WTC11 (cell line): ENCODE data around the gene TIMM13. TPM values are rescaled to one million over a fixed set of nuclear protein-coding genes. Genes with fewer than 3 reads are reported as not detected.

Source experiments
- ATAC-seq: fragments of 200-7000 bp; cut with Tn5 transposase; 2 replicates; pipeline ENCODE4 v1.10.0; 2021; ENCODE audit warnings: mild to moderate bottlenecking, moderate library complexity
- CTCF ChIA-PET: fragments of 300-600 bp; sonication (Branson Sonifier 250); formaldehyde crosslinking; loops from one replicate; lab custom pipeline; 2021; ENCODE audit warnings: antibody characterized with exemption; lab: Charles Lee
- POLR2A ChIA-PET: fragments of 350-600 bp; sonication (Branson Sonifier 250); formaldehyde crosslinking; loops from one replicate; lab custom pipeline; 2021; ENCODE audit warnings: antibody characterized with exemption; lab: Charles Lee
- DNase-seq: peaks from one replicate; pipeline ENCODE4 v3.0.0; 2021; ENCODE audit warnings: low spot score
- H3K27ac Mint-ChIP-seq: 2 replicates; pipeline ENCODE4 v1.8.0; 2021; ENCODE audit warnings: mixed read lengths
- H3K27me3 Mint-ChIP-seq: 2 replicates; pipeline ENCODE4 v1.8.0; 2021; ENCODE audit warnings: low read depth, mild to moderate bottlenecking, moderate library complexity, mixed read lengths
- H3K36me3 Mint-ChIP-seq: 2 replicates; pipeline ENCODE4 v1.8.0; 2021; ENCODE audit warnings: mixed read lengths
- H3K4me1 Mint-ChIP-seq: 2 replicates; pipeline ENCODE4 v1.8.0; 2022; ENCODE audit warnings: mixed read lengths
- H3K4me3 Mint-ChIP-seq: 2 replicates; pipeline ENCODE4 v1.8.0; 2021; ENCODE audit warnings: mild to moderate bottlenecking, moderate library complexity, mixed read lengths
- H3K9me3 Mint-ChIP-seq: 2 replicates; pipeline ENCODE4 v1.8.0; 2021; ENCODE audit warnings: mixed read lengths
- ARID4B ChIP-seq: sonication (generic); formaldehyde crosslinking; IDR thresholded peaks from 2 replicates; pipeline ENCODE4 v1.8.0; 2023; ENCODE audit warnings: missing genetic modification reagents, mild to moderate bottlenecking, borderline replicate concordance
- CBFB ChIP-seq: sonication (generic); formaldehyde crosslinking; IDR thresholded peaks from 2 replicates; pipeline ENCODE4 v1.8.1; 2022; ENCODE audit warnings: mild to moderate bottlenecking, low read depth, missing genetic modification reagents
- CDX4 ChIP-seq: fragments of 250-450 bp; sonication (Bioruptor Pico); IDR thresholded peaks from 2 replicates; pipeline ENCODE4 v1.9.0; 2021; ENCODE audit warnings: moderate library complexity, mild to moderate bottlenecking, inconsistent platforms, borderline replicate concordance
- ELF4 ChIP-seq: sonication (generic); formaldehyde crosslinking; IDR thresholded peaks from 2 replicates; pipeline ENCODE4 v1.8.1; 2022; ENCODE audit warnings: low read depth, mild to moderate bottlenecking, moderate library complexity, missing genetic modification reagents
- ERG ChIP-seq: fragments of 250-450 bp; sonication (Bioruptor Pico); IDR thresholded peaks from 2 replicates; pipeline ENCODE4 v1.8.0; 2021; ENCODE audit warnings: mild to moderate bottlenecking
- FOXK1 ChIP-seq: sonication (generic); formaldehyde crosslinking; IDR thresholded peaks from 2 replicates; pipeline ENCODE4 v1.8.0; 2022; ENCODE audit warnings: mild to moderate bottlenecking, moderate library complexity, missing genetic modification reagents
- IRF2 ChIP-seq: sonication (generic); formaldehyde crosslinking; IDR thresholded peaks from 2 replicates; pipeline ENCODE4 v1.8.0; 2022; ENCODE audit warnings: low read depth, missing genetic modification reagents, borderline replicate concordance
- KAT7 ChIP-seq: sonication (generic); formaldehyde crosslinking; IDR thresholded peaks from 2 replicates; pipeline ENCODE4 v1.8.1; 2023; ENCODE audit warnings: missing genetic modification reagents, mild to moderate bottlenecking, borderline replicate concordance
- MYBL2 ChIP-seq: sonication (generic); formaldehyde crosslinking; IDR thresholded peaks from 2 replicates; pipeline ENCODE4 v1.8.1; 2023; ENCODE audit warnings: mild to moderate bottlenecking, moderate library complexity, missing genetic modification reagents
- NFATC4 ChIP-seq: fragments of 250-450 bp; sonication (Bioruptor Pico); IDR thresholded peaks from 2 replicates; pipeline ENCODE4 v1.9.0; 2021; ENCODE audit warnings: mild to moderate bottlenecking
- NFYB ChIP-seq: sonication (generic); formaldehyde crosslinking; conservative IDR thresholded peaks from 2 replicates; pipeline ENCODE4 v1.8.0; 2022; ENCODE audit warnings: low read depth, missing genetic modification reagents
- NR1H2 ChIP-seq: sonication (generic); formaldehyde crosslinking; IDR thresholded peaks from 2 replicates; pipeline ENCODE4 v1.9.0; 2021; ENCODE audit warnings: mild to moderate bottlenecking, moderate library complexity, missing genetic modification reagents
- NR3C1 ChIP-seq: sonication (generic); formaldehyde crosslinking; conservative IDR thresholded peaks from 2 replicates; pipeline ENCODE4 v1.8.1; 2023; ENCODE audit warnings: low read depth, mild to moderate bottlenecking, missing genetic modification reagents
- RORB ChIP-seq: fragments of 250-450 bp; sonication (Bioruptor Pico); IDR thresholded peaks from 2 replicates; pipeline ENCODE4 v1.9.0; 2021; ENCODE audit warnings: mild to moderate bottlenecking
- SMAD3 ChIP-seq: sonication (generic); formaldehyde crosslinking; IDR thresholded peaks from 2 replicates; pipeline ENCODE4 v1.8.0; 2022; ENCODE audit warnings: missing genetic modification reagents, mild to moderate bottlenecking, borderline replicate concordance
- SP1 ChIP-seq: sonication (generic); formaldehyde crosslinking; conservative IDR thresholded peaks from 2 replicates; pipeline ENCODE4 v1.8.1; 2022; ENCODE audit warnings: missing genetic modification reagents
- TP53 ChIP-seq: sonication (generic); formaldehyde crosslinking; IDR thresholded peaks from 2 replicates; pipeline ENCODE4 v1.8.1; 2023; ENCODE audit warnings: mild to moderate bottlenecking, missing genetic modification reagents
- ZNF232 ChIP-seq: sonication (generic); formaldehyde crosslinking; IDR thresholded peaks from 2 replicates; pipeline ENCODE4 v1.8.0; 2022; ENCODE audit warnings: mild to moderate bottlenecking, missing genetic modification reagents
- ZNF263 ChIP-seq: sonication (generic); formaldehyde crosslinking; IDR thresholded peaks from 2 replicates; pipeline ENCODE4 v1.8.1; 2022; ENCODE audit warnings: low read depth, mild to moderate bottlenecking, moderate library complexity, missing genetic modification reagents
- ZNF423 ChIP-seq: fragments of 250-450 bp; sonication (Bioruptor Pico); IDR thresholded peaks from 2 replicates; pipeline ENCODE4 v2.1.2; 2022; ENCODE audit warnings: mild to moderate bottlenecking, moderate library complexity
- ZNF671 ChIP-seq: fragments of 250-450 bp; sonication (Bioruptor Pico); IDR thresholded peaks from 2 replicates; pipeline ENCODE4 v1.8.0; 2021; ENCODE audit warnings: mild to moderate bottlenecking
- total RNA-seq: library from RNA; stranded (reverse); gene quantifications from 3 replicates; pipeline ENCODE4 v1.2.3, GENCODE V29; 2021
- TF ChIP-seq, protein P1 (sequence below): sonication (generic); formaldehyde crosslinking; IDR thresholded peaks from 2 replicates; pipeline ENCODE4 v1.8.1; 2023; ENCODE audit warnings: mild to moderate bottlenecking, missing genetic modification reagents
- TF ChIP-seq, protein P2 (sequence below): fragments of 250-450 bp; sonication (Bioruptor Pico); IDR thresholded peaks from 2 replicates; pipeline ENCODE4 v1.9.0; 2021; ENCODE audit warnings: mild to moderate bottlenecking

The TIMM13 gene
- total RNA-seq, 1 experiment from 2014 or later: 342 TPM

- no peak overlapping the region for H3K27ac Mint-ChIP-seq
- no peak overlapping the region for H3K4me3 Mint-ChIP-seq
- H3K27me3 Mint-ChIP-seq: no peaks in the 10 kb centered on the region
- ChIA-PET CTCF (interaction anchor here (0.7 to 2.1 kb wide), 2 partner anchors 10 to 267 kb away, joined by 3 to 5 read pairs; no protein-coding TSS in a partner anchor), POLR2A (interaction anchor here (0.7 kb wide), 1 partner anchor 128 kb away, joined by 8 read pairs; no protein-coding TSS in a partner anchor)
- ATAC-seq: no peak
- no peaks in the 10 kb centered on the region for H3K9me3 Mint-ChIP-seq
- DNase-seq: no peak
- H3K4me1 Mint-ChIP-seq: no peaks in the 10 kb centered on the region
- TF ChIP-seq ARID4B (CRISPR knock-in tag) (no peak), ZNF671 (CRISPR knock-in tag) (no peak), ERG (no peak), NR1H2 (CRISPR knock-in tag) (no peak), RORB (CRISPR knock-in tag) (no peak), MYBL2 (CRISPR knock-in tag) (no peak)
- TF ChIP-seq, protein P1, sequence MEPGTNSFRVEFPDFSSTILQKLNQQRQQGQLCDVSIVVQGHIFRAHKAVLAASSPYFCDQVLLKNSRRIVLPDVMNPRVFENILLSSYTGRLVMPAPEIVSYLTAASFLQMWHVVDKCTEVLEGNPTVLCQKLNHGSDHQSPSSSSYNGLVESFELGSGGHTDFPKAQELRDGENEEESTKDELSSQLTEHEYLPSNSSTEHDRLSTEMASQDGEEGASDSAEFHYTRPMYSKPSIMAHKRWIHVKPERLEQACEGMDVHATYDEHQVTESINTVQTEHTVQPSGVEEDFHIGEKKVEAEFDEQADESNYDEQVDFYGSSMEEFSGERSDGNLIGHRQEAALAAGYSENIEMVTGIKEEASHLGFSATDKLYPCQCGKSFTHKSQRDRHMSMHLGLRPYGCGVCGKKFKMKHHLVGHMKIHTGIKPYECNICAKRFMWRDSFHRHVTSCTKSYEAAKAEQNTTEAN (CRISPR knock-in tag): no peak
- peaks cover 22% of the 10 kb centered on the region for H3K36me3 Mint-ChIP-seq
Measured at GRCh38 chr19:2438178-2438577, 10.8 kb upstream of the TIMM13 start.

- Mint-ChIP-seq H3K36me3 (peaks cover 27% of the 10 kb centered on the region), H3K4me3 (no peak overlapping the region), H3K4me1 (no peaks in the 10 kb centered on the region), H3K27me3 (no peaks in the 10 kb centered on the region), H3K9me3 (no peaks in the 10 kb centered on the region), H3K27ac (no peak overlapping the region)
- DNase-seq (no peak), ATAC-seq (no peak)
- TF ChIP-seq NFYB (no peak), FOXK1 (CRISPR knock-in tag) (no peak), NR3C1 (no peak), CBFB (CRISPR knock-in tag) (no peak), SMAD3 (CRISPR knock-in tag) (no peak), NFATC4 (no peak), KAT7 (CRISPR knock-in tag) (no peak), TP53 (no peak), ZNF263 (CRISPR knock-in tag) (no peak), ELF4 (no peak), IRF2 (no peak), SP1 (CRISPR knock-in tag) (no peak), ZNF423 (CRISPR knock-in tag) (no peak), ZNF232 (no peak), CDX4 (CRISPR knock-in tag) (no peak)
- TF ChIP-seq, protein P2, sequence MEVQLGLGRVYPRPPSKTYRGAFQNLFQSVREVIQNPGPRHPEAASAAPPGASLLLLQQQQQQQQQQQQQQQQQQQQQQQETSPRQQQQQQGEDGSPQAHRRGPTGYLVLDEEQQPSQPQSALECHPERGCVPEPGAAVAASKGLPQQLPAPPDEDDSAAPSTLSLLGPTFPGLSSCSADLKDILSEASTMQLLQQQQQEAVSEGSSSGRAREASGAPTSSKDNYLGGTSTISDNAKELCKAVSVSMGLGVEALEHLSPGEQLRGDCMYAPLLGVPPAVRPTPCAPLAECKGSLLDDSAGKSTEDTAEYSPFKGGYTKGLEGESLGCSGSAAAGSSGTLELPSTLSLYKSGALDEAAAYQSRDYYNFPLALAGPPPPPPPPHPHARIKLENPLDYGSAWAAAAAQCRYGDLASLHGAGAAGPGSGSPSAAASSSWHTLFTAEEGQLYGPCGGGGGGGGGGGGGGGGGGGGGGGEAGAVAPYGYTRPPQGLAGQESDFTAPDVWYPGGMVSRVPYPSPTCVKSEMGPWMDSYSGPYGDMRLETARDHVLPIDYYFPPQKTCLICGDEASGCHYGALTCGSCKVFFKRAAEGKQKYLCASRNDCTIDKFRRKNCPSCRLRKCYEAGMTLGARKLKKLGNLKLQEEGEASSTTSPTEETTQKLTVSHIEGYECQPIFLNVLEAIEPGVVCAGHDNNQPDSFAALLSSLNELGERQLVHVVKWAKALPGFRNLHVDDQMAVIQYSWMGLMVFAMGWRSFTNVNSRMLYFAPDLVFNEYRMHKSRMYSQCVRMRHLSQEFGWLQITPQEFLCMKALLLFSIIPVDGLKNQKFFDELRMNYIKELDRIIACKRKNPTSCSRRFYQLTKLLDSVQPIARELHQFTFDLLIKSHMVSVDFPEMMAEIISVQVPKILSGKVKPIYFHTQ (CRISPR knock-in tag): no peak
- POLR2A ChIA-PET: no interaction called here
- CTCF ChIA-PET: interaction anchor here (0.8 kb wide), 1 partner anchor 35 kb away, joined by 6 read pairs; no protein-coding TSS in a partner anchor
Measured at GRCh38 chr19:2436926-2437325, 9.5 kb upstream of the TIMM13 start.
